K562 (cell line): Measurements from ENCODE around the gene ZNF740. TPM values are rescaled to one million over a fixed set of nuclear protein-coding genes. Genes with fewer than 3 reads are reported as not detected.

Source experiments
- ESRRB ChIP-seq: fragments of 250-450 bp; sonication (Bioruptor Pico); IDR thresholded peaks from 2 replicates; pipeline ENCODE4 v1.5.0; 2020; ENCODE audit warnings: mild to moderate bottlenecking, moderate library complexity, borderline replicate concordance
- GABPA ChIP-seq: fragments of 200-800 bp; sonication (Bioruptor generic); conservative IDR thresholded peaks from 2 replicates; pipeline ENCODE4 v1.6.1; 2016; ENCODE audit warnings: low read depth, missing genetic modification characterization, missing compliant biosample characterization
- KDM1A ChIP-seq, 2 experiments: fragments of 450-650 bp; IDR thresholded peaks; 2 replicates each; pipeline ENCODE4 v1.6.1; 2016; ENCODE audit warnings: mild to moderate bottlenecking in 2 of 2
- SMAD2 ChIP-seq: fragments of 150-350 bp; IDR thresholded peaks from 2 replicates; pipeline ENCODE4 v1.6.1; 2014; ENCODE audit warnings: low read depth, mild to moderate bottlenecking, low read length
- SMARCA5 ChIP-seq: fragments of 450-650 bp; IDR thresholded peaks from 2 replicates; pipeline ENCODE4 v1.6.1; 2016
- ZBED1 ChIP-seq: IDR thresholded peaks from 2 replicates; pipeline ENCODE4 v1.6.1; 2014
- ZNF124 ChIP-seq: sonication (generic); formaldehyde crosslinking; IDR thresholded peaks from 2 replicates; pipeline ENCODE4 v1.8.1; 2022; ENCODE audit warnings: missing genetic modification reagents
- ZNF212 ChIP-seq: fragments of 450-650 bp; formaldehyde crosslinking; IDR thresholded peaks from 2 replicates; pipeline ENCODE4 v1.4.0; 2020; ENCODE audit warnings: mild to moderate bottlenecking
- ZNF274 ChIP-seq: IDR thresholded peaks from 2 replicates; pipeline ENCODE4 v1.6.1; 2011; ENCODE audit warnings: low read depth, mild to moderate bottlenecking, low read length, moderate library complexity, borderline replicate concordance
- polyA plus RNA-seq, 8 experiments: library from polyadenylated mRNA; depleted of rRNA in 4 of 8; stranded (reverse) in 5 of 8; unstranded in 3 of 8; fragments of >200 nt; fragmentation: Nextera tagmentation in 2 of 8; fragmentation: Illumina TruSeq in 1 of 8; extraction: Ambion mirVana in 2 of 8; extraction: Trizol in 1 of 8; gene quantifications; 2 replicates each; pipeline versions ENCODE4 v1.2.1 to v1.2.3, GENCODE V29; 2011 to 2014; ENCODE audit warnings: inconsistent platforms in 1 of 8, missing spikeins in 1 of 8
- total RNA-seq, 7 experiments: library from RNA; depleted of rRNA in 6 of 7; stranded (reverse); fragments of >200 nt in 6 of 7; fragmentation: Illumina TruSeq in 2 of 7; extraction: Trizol in 2 of 7; gene quantifications; 2 replicates each; pipeline versions ENCODE4 v1.2.1 to v1.2.3, GENCODE V29; 2011 to 2021; ENCODE audit warnings: low replicate concordance in 1 of 7
- TF ChIP-seq, protein P1 (sequence below): fragments of 450-650 bp; formaldehyde crosslinking; IDR thresholded peaks from 2 replicates; pipeline ENCODE4 v1.4.0; 2020; ENCODE audit warnings: mild to moderate bottlenecking, moderate library complexity
- TF ChIP-seq, protein P2 (sequence below), 2 experiments: fragments of 450-650 bp in 1 of 2; sonication (generic) in 1 of 2; formaldehyde crosslinking; conservative IDR thresholded peaks; 2 replicates each; pipeline versions ENCODE4 v1.4.0 to v1.8.1; 2020 to 2022; ENCODE audit warnings: mild to moderate bottlenecking in 1 of 2, missing genetic modification reagents in 1 of 2
- TF ChIP-seq, protein P3 (sequence below): sonication (generic); formaldehyde crosslinking; IDR thresholded peaks from 2 replicates; pipeline ENCODE4 v1.8.0; 2023; ENCODE audit warnings: mild to moderate bottlenecking, missing genetic modification reagents
- TF ChIP-seq, protein P4 (sequence below), 2 experiments: IDR thresholded peaks; 2 replicates each; pipeline ENCODE4 v1.6.1; 2011; ENCODE audit warnings: borderline replicate concordance in 1 of 2, control low read depth in 1 of 2, low read depth in 1 of 2, low read length in 1 of 2, mild to moderate bottlenecking in 1 of 2, mixed read lengths in 1 of 2, moderate library complexity in 1 of 2; ENCODE audit not compliant: insufficient read depth in 1 of 2, insufficient read length in 1 of 2, poor library complexity in 1 of 2, severe bottlenecking in 1 of 2; ENCODE audit errors: extremely low read depth in 1 of 2

The ZNF740 gene
- total and polyA plus RNA-seq, 9 of the 15 experiments (the other 6 are each of a cell fraction or from before 2014, with no cell fraction given) = 0.57 to 46.4 (median 18.6) TPM

DNA sequence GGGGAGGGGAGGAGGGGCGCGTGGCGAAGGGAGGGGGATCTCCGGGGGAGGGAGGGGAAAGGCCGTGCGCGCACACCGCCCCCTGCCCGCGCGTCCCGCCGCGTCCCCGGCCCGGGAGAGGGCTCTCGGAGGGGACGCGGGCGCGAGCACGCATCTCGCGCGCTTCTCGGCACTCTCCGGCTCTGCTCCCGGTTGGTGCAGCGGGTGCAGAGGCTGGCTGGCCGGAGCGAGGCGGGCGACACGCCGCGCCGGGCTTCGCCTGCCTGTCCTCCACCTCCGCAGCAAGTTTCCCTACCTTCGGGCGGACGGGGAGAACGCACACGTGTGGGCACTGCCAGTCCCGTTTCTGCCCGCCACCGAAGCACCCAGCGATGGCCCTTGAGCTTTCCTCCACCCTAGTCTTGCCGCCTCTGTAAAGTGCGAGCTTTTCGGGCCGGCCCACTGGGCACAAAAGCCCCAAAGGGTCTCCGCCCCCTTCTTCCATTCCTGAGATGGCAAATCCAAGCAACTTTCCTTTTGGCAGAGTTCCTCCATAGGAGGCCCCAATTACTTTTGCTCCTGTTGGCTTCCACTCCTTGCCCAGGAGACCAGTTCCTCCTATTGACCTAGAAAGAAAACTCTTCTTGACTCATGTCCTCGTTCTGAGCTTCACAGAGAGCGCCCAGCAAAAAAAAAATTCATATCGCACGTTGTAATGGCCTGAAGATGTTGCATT is 566 bp downstream of the ZNF740 start (continued):
- TF ChIP-seq, protein P1, sequence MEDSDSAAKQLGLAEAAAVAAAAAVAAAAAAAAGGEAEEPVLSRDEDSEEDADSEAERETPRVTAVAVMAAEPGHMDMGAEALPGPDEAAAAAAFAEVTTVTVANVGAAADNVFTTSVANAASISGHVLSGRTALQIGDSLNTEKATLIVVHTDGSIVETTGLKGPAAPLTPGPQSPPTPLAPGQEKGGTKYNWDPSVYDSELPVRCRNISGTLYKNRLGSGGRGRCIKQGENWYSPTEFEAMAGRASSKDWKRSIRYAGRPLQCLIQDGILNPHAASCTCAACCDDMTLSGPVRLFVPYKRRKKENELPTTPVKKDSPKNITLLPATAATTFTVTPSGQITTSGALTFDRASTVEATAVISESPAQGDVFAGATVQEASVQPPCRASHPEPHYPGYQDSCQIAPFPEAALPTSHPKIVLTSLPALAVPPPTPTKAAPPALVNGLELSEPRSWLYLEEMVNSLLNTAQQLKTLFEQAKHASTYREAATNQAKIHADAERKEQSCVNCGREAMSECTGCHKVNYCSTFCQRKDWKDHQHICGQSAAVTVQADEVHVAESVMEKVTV = no peak
- no peak for TF ChIP-seq ZBED1
- no peak for TF ChIP-seq SMARCA5
- TF ChIP-seq, protein P2, sequence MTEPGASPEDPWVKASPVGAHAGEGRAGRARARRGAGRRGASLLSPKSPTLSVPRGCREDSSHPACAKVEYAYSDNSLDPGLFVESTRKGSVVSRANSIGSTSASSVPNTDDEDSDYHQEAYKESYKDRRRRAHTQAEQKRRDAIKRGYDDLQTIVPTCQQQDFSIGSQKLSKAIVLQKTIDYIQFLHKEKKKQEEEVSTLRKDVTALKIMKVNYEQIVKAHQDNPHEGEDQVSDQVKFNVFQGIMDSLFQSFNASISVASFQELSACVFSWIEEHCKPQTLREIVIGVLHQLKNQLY (CRISPR knock-in tag; conservative IDR thresholded peaks at IDR 0.05) = no peak
- TF ChIP-seq ZNF212 (CRISPR knock-in tag) = no peak
- TF ChIP-seq KDM1A (IDR thresholded peaks at IDR 0.05) = no peak
- TF ChIP-seq ZNF124 = no peak
- no peak for TF ChIP-seq ZNF274
- TF ChIP-seq, protein P3, sequence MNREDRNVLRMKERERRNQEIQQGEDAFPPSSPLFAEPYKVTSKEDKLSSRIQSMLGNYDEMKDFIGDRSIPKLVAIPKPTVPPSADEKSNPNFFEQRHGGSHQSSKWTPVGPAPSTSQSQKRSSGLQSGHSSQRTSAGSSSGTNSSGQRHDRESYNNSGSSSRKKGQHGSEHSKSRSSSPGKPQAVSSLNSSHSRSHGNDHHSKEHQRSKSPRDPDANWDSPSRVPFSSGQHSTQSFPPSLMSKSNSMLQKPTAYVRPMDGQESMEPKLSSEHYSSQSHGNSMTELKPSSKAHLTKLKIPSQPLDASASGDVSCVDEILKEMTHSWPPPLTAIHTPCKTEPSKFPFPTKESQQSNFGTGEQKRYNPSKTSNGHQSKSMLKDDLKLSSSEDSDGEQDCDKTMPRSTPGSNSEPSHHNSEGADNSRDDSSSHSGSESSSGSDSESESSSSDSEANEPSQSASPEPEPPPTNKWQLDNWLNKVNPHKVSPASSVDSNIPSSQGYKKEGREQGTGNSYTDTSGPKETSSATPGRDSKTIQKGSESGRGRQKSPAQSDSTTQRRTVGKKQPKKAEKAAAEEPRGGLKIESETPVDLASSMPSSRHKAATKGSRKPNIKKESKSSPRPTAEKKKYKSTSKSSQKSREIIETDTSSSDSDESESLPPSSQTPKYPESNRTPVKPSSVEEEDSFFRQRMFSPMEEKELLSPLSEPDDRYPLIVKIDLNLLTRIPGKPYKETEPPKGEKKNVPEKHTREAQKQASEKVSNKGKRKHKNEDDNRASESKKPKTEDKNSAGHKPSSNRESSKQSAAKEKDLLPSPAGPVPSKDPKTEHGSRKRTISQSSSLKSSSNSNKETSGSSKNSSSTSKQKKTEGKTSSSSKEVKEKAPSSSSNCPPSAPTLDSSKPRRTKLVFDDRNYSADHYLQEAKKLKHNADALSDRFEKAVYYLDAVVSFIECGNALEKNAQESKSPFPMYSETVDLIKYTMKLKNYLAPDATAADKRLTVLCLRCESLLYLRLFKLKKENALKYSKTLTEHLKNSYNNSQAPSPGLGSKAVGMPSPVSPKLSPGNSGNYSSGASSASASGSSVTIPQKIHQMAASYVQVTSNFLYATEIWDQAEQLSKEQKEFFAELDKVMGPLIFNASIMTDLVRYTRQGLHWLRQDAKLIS (CRISPR knock-in tag) = no peak
- no peak for TF ChIP-seq SMAD2
- 0 out of 2 replicates have a peak, but pooled peaks have one; percentile 91 for TF ChIP-seq GABPA (tag)
- TF ChIP-seq ESRRB (CRISPR knock-in tag) = no peak
- TF ChIP-seq, protein P4, sequence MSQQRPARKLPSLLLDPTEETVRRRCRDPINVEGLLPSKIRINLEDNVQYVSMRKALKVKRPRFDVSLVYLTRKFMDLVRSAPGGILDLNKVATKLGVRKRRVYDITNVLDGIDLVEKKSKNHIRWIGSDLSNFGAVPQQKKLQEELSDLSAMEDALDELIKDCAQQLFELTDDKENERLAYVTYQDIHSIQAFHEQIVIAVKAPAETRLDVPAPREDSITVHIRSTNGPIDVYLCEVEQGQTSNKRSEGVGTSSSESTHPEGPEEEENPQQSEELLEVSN (IDR thresholded peaks at IDR 0.05; ENCODE audit: borderline replicate concordance in 1 of 2, extremely low read depth in 1 of 2, insufficient read depth in 1 of 2, insufficient read length in 1 of 2, low read depth in 1 of 2, low read length in 1 of 2, poor library complexity in 1 of 2, severe bottlenecking in 1 of 2) = peak; percentile 75 to 78
